OCI-LY3 (cell line): ENCODE data around the gene DAB2.

Experiments
- H2AFZ ChIP-seq: fragments of 200-600, 300-600 bp; shearing (Covaris generic); 2 replicates; pipeline ENCODE4 v1.6.0; 2014; ENCODE audit warnings: antibody characterized with exemption, low read depth, low read length
- H3K27ac ChIP-seq: fragments of 200-600, 300-600 bp; sonication (generic); 2 replicates; pipeline ENCODE4 v1.5.1; 2014; ENCODE audit warnings: mild to moderate bottlenecking, low read length, moderate library complexity, mixed read lengths
- H3K27me3 ChIP-seq: fragments of 200-600, 300-600 bp; sonication (generic); 2 replicates; pipeline ENCODE4 v1.6.1; 2014; ENCODE audit warnings: low read depth, low read length, mixed read lengths
- H3K36me3 ChIP-seq: fragments of 200-600, 300-600 bp; sonication (generic); replicated peaks from 2 replicates; pipeline ENCODE3; 2014; ENCODE audit warnings: low read depth, low read length, mixed read lengths
- H3K4me1 ChIP-seq: fragments of 300-600, 200-600 bp; sonication (generic); 2 replicates; pipeline ENCODE4 v1.6.1; 2014; ENCODE audit warnings: low read length, mixed read lengths
- H3K4me2 ChIP-seq: fragments of 200-600, 300-600 bp; sonication (generic); 2 replicates; pipeline ENCODE4 v1.6.1; 2014; ENCODE audit warnings: low read length, mixed read lengths
- H3K4me3 ChIP-seq: fragments of 300-600, 200-600 bp; sonication (generic); 2 replicates; pipeline ENCODE4 v1.5.1; 2014; ENCODE audit warnings: antibody characterized with exemption, mild to moderate bottlenecking, low read length, moderate library complexity
- H3K79me2 ChIP-seq: fragments of 300-600, 200-600 bp; shearing (Covaris generic); 2 replicates; pipeline ENCODE4 v1.6.1; 2014; ENCODE audit warnings: mild to moderate bottlenecking, low read length, mixed read lengths
- H3K9ac ChIP-seq: fragments of 300-600, 200-600 bp; shearing (Covaris generic); 2 replicates; pipeline ENCODE4 v1.6.0; 2014; ENCODE audit warnings: mild to moderate bottlenecking, low read length, moderate library complexity
- H3K9me3 ChIP-seq: fragments of 200-600, 300-600 bp; shearing (Covaris generic); 2 replicates; pipeline ENCODE4 v1.6.1; 2014; ENCODE audit warnings: low read length, mixed read lengths; ENCODE audit not compliant: insufficient read depth
- H4K20me1 ChIP-seq: fragments of 200-600, 300-600 bp; sonication (generic); 2 replicates; pipeline ENCODE4 v1.6.1; 2016; ENCODE audit warnings: low read length, mixed read lengths; ENCODE audit not compliant: insufficient read depth
- EZH2phosphoT487 ChIP-seq: fragments of 200-600 bp; shearing (Covaris generic); IDR thresholded peaks from 2 replicates; pipeline ENCODE4 v1.6.1; 2018; ENCODE audit warnings: antibody characterized with exemption, mixed run types, low read depth
- TF ChIP-seq, protein P1 (sequence below): fragments of 200-600, 300-600 bp; sonication (generic); IDR thresholded peaks from 2 replicates; pipeline ENCODE4 v1.5.1; 2014; ENCODE audit warnings: antibody characterized with exemption, low read length, low read depth

Gene DAB2

DNA sequence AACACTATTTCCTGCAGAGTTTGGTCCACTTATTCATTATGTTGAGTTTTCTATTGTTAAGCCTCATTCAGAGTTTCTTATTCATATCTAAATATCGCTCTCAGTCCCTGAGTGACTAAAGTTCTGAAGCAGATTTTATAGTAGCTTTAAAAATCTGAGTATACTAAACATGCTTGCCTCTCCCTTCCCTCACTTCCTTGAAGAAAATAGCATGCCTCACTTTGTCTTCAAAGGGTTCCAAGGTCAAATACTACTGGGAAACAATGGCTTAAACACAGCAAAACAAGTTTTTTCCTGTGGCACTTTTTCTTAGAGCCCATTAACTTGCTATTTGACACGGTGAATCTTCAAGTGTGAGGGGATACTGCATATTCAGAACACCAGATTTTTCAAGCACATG lies 41.1 kb upstream of the DAB2 start:
- H3K4me2 ChIP-seq = no peak overlapping the region
- no peaks in the 10 kb centered on the region for H3K79me2 ChIP-seq
- no peak overlapping the region for H3K4me3 ChIP-seq
- H3K4me1 ChIP-seq = peaks cover 17% of the 10 kb centered on the region
- no peak overlapping the region for H2AFZ ChIP-seq
- no peaks in the 10 kb centered on the region for H3K27me3 ChIP-seq
- no peak overlapping the region for H3K9ac ChIP-seq
- TF ChIP-seq, protein P1, sequence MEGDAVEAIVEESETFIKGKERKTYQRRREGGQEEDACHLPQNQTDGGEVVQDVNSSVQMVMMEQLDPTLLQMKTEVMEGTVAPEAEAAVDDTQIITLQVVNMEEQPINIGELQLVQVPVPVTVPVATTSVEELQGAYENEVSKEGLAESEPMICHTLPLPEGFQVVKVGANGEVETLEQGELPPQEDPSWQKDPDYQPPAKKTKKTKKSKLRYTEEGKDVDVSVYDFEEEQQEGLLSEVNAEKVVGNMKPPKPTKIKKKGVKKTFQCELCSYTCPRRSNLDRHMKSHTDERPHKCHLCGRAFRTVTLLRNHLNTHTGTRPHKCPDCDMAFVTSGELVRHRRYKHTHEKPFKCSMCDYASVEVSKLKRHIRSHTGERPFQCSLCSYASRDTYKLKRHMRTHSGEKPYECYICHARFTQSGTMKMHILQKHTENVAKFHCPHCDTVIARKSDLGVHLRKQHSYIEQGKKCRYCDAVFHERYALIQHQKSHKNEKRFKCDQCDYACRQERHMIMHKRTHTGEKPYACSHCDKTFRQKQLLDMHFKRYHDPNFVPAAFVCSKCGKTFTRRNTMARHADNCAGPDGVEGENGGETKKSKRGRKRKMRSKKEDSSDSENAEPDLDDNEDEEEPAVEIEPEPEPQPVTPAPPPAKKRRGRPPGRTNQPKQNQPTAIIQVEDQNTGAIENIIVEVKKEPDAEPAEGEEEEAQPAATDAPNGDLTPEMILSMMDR = no peak
- no peak for TF ChIP-seq EZH2phosphoT487
- H3K9me3 ChIP-seq = no peaks in the 10 kb centered on the region
- H3K36me3 ChIP-seq = no peaks in the 10 kb centered on the region
- no peaks in the 10 kb centered on the region for H4K20me1 ChIP-seq
- H3K27ac ChIP-seq = no peak overlapping the region

- no peak for TF ChIP-seq EZH2phosphoT487
- TF ChIP-seq, protein P1 = no peak
- Histone ChIP-seq H3K4me2 (no peak overlapping the region), H2AFZ (no peak overlapping the region), H4K20me1 (no peaks in the 10 kb centered on the region), H3K36me3 (no peaks in the 10 kb centered on the region), H3K79me2 (no peaks in the 10 kb centered on the region), H3K4me3 (no peak overlapping the region), H3K27ac (no peak overlapping the region), H3K27me3 (no peaks in the 10 kb centered on the region), H3K9ac (no peak overlapping the region), H3K4me1 (peaks cover 24% of the 10 kb centered on the region), H3K9me3 (no peaks in the 10 kb centered on the region)
These were observed 40.3 kb upstream of the DAB2 start for GRCh38 chr5:39465097-39465496.

- no peak overlapping the region for H3K4me3 ChIP-seq
- H3K9me3 ChIP-seq = no peaks in the 10 kb centered on the region
- H3K27ac ChIP-seq = no peak overlapping the region
- H2AFZ ChIP-seq = no peak overlapping the region
- no peaks in the 10 kb centered on the region for H3K36me3 ChIP-seq
- no peaks in the 10 kb centered on the region for H4K20me1 ChIP-seq
- H3K4me2 ChIP-seq = no peak overlapping the region
- no peaks in the 10 kb centered on the region for H3K79me2 ChIP-seq
- no peak overlapping the region for H3K9ac ChIP-seq
- peaks cover 29% of the 10 kb centered on the region for H3K4me1 ChIP-seq
- TF ChIP-seq EZH2phosphoT487 = no peak
- TF ChIP-seq, protein P1 = no peak
- no peaks in the 10 kb centered on the region for H3K27me3 ChIP-seq
These were observed 39.3 kb upstream of the DAB2 start for GRCh38 chr5:39464088-39464487.

DNA sequence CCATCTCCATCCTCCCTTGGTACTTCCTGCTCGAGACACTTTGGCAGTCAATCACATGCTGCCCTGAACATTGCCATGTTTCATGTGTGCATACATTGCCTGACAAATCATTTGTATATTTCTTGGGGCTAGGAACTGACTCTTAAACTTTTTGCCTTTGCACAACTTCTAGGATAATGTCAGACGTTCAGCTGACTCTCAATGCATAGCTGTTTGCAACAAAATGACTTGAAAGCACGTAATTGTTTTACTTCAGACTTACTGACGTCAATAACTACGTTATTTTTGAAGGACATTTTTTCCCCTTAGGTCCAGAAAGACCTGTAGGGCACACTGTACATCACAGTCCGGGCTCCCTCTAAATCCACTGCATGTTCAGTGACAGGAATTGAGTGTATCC lies 37.4 kb upstream of the DAB2 start:
- no peak overlapping the region for H3K27ac ChIP-seq
- H3K9ac ChIP-seq = no peak overlapping the region
- no peaks in the 10 kb centered on the region for H3K27me3 ChIP-seq
- H2AFZ ChIP-seq = no peak overlapping the region
- H4K20me1 ChIP-seq = no peaks in the 10 kb centered on the region
- no peaks in the 10 kb centered on the region for H3K79me2 ChIP-seq
- no peak for TF ChIP-seq EZH2phosphoT487
- H3K4me3 ChIP-seq = no peak overlapping the region
- H3K9me3 ChIP-seq = no peaks in the 10 kb centered on the region
- H3K36me3 ChIP-seq = no peaks in the 10 kb centered on the region
- H3K4me1 ChIP-seq = peaks cover 37% of the 10 kb centered on the region
- no peak overlapping the region for H3K4me2 ChIP-seq
